H9 (cell line): ENCODE data around the gene CFAP90. TPM values are rescaled to one million over a fixed set of nuclear protein-coding genes. Genes with fewer than 3 reads are reported as not detected.

Source experiments
- DNase-seq: peaks from one replicate; pipeline ENCODE4 v3.0.0-alpha.2; 2017
- H2AFZ ChIP-seq: one replicate; pipeline ENCODE4 v1.6.1; 2013; ENCODE audit warnings: mild to moderate bottlenecking, low read length, control low read depth, moderate library complexity
- H2AK5ac ChIP-seq: 2 replicates; pipeline ENCODE4 v1.6.1; 2013; ENCODE audit warnings: low read length, control low read depth, mixed read lengths; ENCODE audit not compliant: insufficient read length
- H2BK120ac ChIP-seq: one replicate; pipeline ENCODE4 v1.6.1; 2013; ENCODE audit warnings: low read depth, mild to moderate bottlenecking, low read length, control low read depth, inconsistent platforms; ENCODE audit not compliant: poor library complexity, severe bottlenecking
- H2BK12ac ChIP-seq: 2 replicates; pipeline ENCODE4 v1.6.1; 2013; ENCODE audit warnings: low read length, control low read depth, mixed read lengths, low read depth; ENCODE audit not compliant: insufficient read length
- H2BK15ac ChIP-seq: 2 replicates; pipeline ENCODE4 v1.6.1; 2013; ENCODE audit warnings: low read depth, low read length, control low read depth
- H2BK20ac ChIP-seq: one replicate; pipeline ENCODE4 v1.6.1; 2013; ENCODE audit warnings: low read depth, mild to moderate bottlenecking, low read length, control low read depth, inconsistent platforms; ENCODE audit not compliant: poor library complexity, severe bottlenecking
- H2BK5ac ChIP-seq: 2 replicates; pipeline ENCODE4 v1.6.1; 2013; ENCODE audit warnings: low read length, control low read depth, mixed read lengths; ENCODE audit not compliant: insufficient read length
- H3K14ac ChIP-seq: 2 replicates; pipeline ENCODE4 v1.6.1; 2013; ENCODE audit warnings: low read length, control low read depth; ENCODE audit not compliant: insufficient read depth
- H3K18ac ChIP-seq: 2 replicates; pipeline ENCODE4 v1.6.1; 2013; ENCODE audit warnings: low read depth, mild to moderate bottlenecking, mixed read lengths, low read length, control low read depth; ENCODE audit not compliant: insufficient read length
- H3K23ac ChIP-seq: 2 replicates; pipeline ENCODE4 v1.6.1; 2013; ENCODE audit warnings: low read length, control low read depth, mixed read lengths, low read depth; ENCODE audit not compliant: insufficient read length
- H3K23me2 ChIP-seq: 2 replicates; pipeline ENCODE4 v1.6.1; 2013; ENCODE audit warnings: low read depth, mild to moderate bottlenecking, mixed read lengths, low read length, control low read depth; ENCODE audit not compliant: insufficient read length, poor library complexity, severe bottlenecking
- H3K27ac ChIP-seq: 2 replicates; pipeline ENCODE4 v1.5.1; 2013; ENCODE audit warnings: low read length, control low read depth, mixed read lengths, low read depth; ENCODE audit not compliant: insufficient read length
- H3K27me3 ChIP-seq: 2 replicates; pipeline ENCODE4 v1.6.1; 2013; ENCODE audit warnings: low read length, control low read depth, inconsistent platforms; ENCODE audit not compliant: insufficient read depth
- H3K4ac ChIP-seq: 2 replicates; pipeline ENCODE4 v1.6.1; 2013; ENCODE audit warnings: low read depth, mild to moderate bottlenecking, control low read depth, inconsistent platforms, low read length, moderate library complexity
- H3K4me1 ChIP-seq: 2 replicates; pipeline ENCODE4 v1.6.1; 2013; ENCODE audit warnings: low read length, control low read depth, inconsistent platforms; ENCODE audit not compliant: insufficient read depth
- H3K4me2 ChIP-seq: 2 replicates; pipeline ENCODE4 v1.6.1; 2013; ENCODE audit warnings: low read length, control low read depth, mixed read lengths; ENCODE audit not compliant: insufficient read length, insufficient read depth
- H3K56ac ChIP-seq: 2 replicates; pipeline ENCODE4 v1.6.1; 2013; ENCODE audit warnings: low read depth, mild to moderate bottlenecking, mixed read lengths, low read length, control low read depth; ENCODE audit not compliant: insufficient read length
- H3K79me1 ChIP-seq: 2 replicates; pipeline ENCODE4 v1.6.1; 2013; ENCODE audit warnings: low read depth, mild to moderate bottlenecking, moderate library complexity, low read length, control low read depth, inconsistent platforms; ENCODE audit not compliant: insufficient read depth, poor library complexity, severe bottlenecking
- H3K79me2 ChIP-seq: 2 replicates; pipeline ENCODE4 v1.6.1; 2013; ENCODE audit warnings: low read length, control low read depth, inconsistent platforms; ENCODE audit not compliant: insufficient read depth
- H3K9ac ChIP-seq: 2 replicates; pipeline ENCODE4 v1.6.1; 2013; ENCODE audit warnings: low read length, control low read depth, mixed read lengths; ENCODE audit not compliant: insufficient read length; ENCODE audit errors: extremely low read depth
- H3K9me3 ChIP-seq: one replicate; pipeline ENCODE4 v1.6.1; 2013; ENCODE audit warnings: low read depth, low read length, inconsistent platforms; ENCODE audit not compliant: control insufficient read depth
- H3T11ph ChIP-seq: one replicate; pipeline ENCODE4 v1.6.1; 2013; ENCODE audit warnings: mild to moderate bottlenecking, low read length, control low read depth, inconsistent platforms
- H4K20me1 ChIP-seq: one replicate; pipeline ENCODE4 v1.6.1; 2013; ENCODE audit not compliant: control insufficient read depth, insufficient read length, insufficient read depth
- H4K5ac ChIP-seq: 2 replicates; pipeline ENCODE4 v1.6.1; 2013; ENCODE audit warnings: low read depth, mild to moderate bottlenecking, mixed read lengths, low read length, control low read depth; ENCODE audit not compliant: insufficient read length
- H4K8ac ChIP-seq: replicated peaks from 2 replicates; pipeline ENCODE4 v1.6.1; 2013; ENCODE audit warnings: low read length, control low read depth, mixed read lengths, low read depth; ENCODE audit not compliant: insufficient read length
- H4K91ac ChIP-seq: 2 replicates; pipeline ENCODE4 v1.6.1; 2013; ENCODE audit warnings: low read depth, mild to moderate bottlenecking, moderate library complexity, mixed read lengths, low read length, control low read depth; ENCODE audit not compliant: insufficient read length
- H3K27ac Mint-ChIP-seq, 3 experiments: 2 replicates in 2 of 3; 3 replicates in 1 of 3; pipeline ENCODE4 v1.8.0; 2020 to 2021; ENCODE audit warnings: mixed read lengths in 3 of 3, mild to moderate bottlenecking in 1 of 3, moderate library complexity in 1 of 3
- H3K27me3 Mint-ChIP-seq: 2 replicates; pipeline ENCODE4 v1.8.0; 2021; ENCODE audit warnings: low read depth, mild to moderate bottlenecking, moderate library complexity, mixed read lengths
- H3K36me3 Mint-ChIP-seq, 3 experiments: 2 replicates in 2 of 3; 3 replicates in 1 of 3; pipeline ENCODE4 v1.8.0; 2020 to 2021; ENCODE audit warnings: low read depth in 3 of 3, mixed read lengths in 3 of 3; ENCODE audit not compliant: insufficient read depth in 1 of 3
- H3K4me1 Mint-ChIP-seq, 2 experiments: 2 replicates each; pipeline ENCODE4 v1.8.0; 2020; ENCODE audit warnings: mixed read lengths in 2 of 2
- H3K4me3 Mint-ChIP-seq, 2 experiments: 2 replicates in 1 of 2; 3 replicates in 1 of 2; pipeline ENCODE4 v1.8.0; 2020 to 2021; ENCODE audit warnings: mild to moderate bottlenecking in 2 of 2, mixed read lengths in 2 of 2, moderate library complexity in 1 of 2
- H3K9me3 Mint-ChIP-seq, 2 experiments: 2 replicates in 1 of 2; 3 replicates in 1 of 2; pipeline ENCODE4 v1.8.0; 2020; ENCODE audit warnings: mild to moderate bottlenecking in 2 of 2, mixed read lengths in 2 of 2, moderate library complexity in 1 of 2
- WGBS: extraction: QIAGEN DNeasy Blood & Tissue Kit; methylation state at CpG from one replicate; pipeline ENCODE4 v1.1.7; 2013; ENCODE audit warnings: missing lambda C conversion rate, low lambda C conversion rate, mixed read lengths; ENCODE audit not compliant: insufficient read length; ENCODE audit errors: extremely low coverage; 5-methylcytosine and 5-hydroxymethylcytosine counted together
- total RNA-seq: library from RNA; stranded (reverse); gene quantifications from 2 replicates; pipeline ENCODE4 v1.2.1, GENCODE V29; 2021
- TF ChIP-seq, protein P1 (sequence below): fragments of 200-600 bp; sonication (generic); conservative IDR thresholded peaks from 3 replicates; pipeline ENCODE4 v1.8.0; 2021; ENCODE audit warnings: antibody characterized with exemption, mild to moderate bottlenecking

Gene CFAP90
- total RNA-seq, 1 experiment from 2014 or later = 0.44 TPM

GRCh38 chr5:7867260-7867659 is 16.3 kb upstream of the CFAP90 start:
- Histone ChIP-seq H4K91ac (no peak overlapping the region), H3K79me1 (no peaks in the 10 kb centered on the region), H2BK120ac (no peak overlapping the region), H4K20me1 (no peaks in the 10 kb centered on the region), H2BK20ac (no peak overlapping the region), H3K79me2 (peaks cover 15% of the 10 kb centered on the region), H3K9ac (no peak overlapping the region), H3K4ac (no peak overlapping the region), H3K4me1 (no peaks in the 10 kb centered on the region), H2AK5ac (no peak overlapping the region), H3K23ac (no peak overlapping the region), H3K27ac (no peak overlapping the region), H2AFZ (no peak overlapping the region), H3K4me2 (no peak overlapping the region), H4K8ac (no peak overlapping the region), H2BK12ac (no peak overlapping the region), H2BK15ac (no peak overlapping the region), H3K56ac (no peak overlapping the region), H3K14ac (no peak overlapping the region), H2BK5ac (no peak overlapping the region), H3K27me3 (no peaks in the 10 kb centered on the region), H3T11ph (no peak overlapping the region), H3K18ac (no peak overlapping the region), H4K5ac (no peak overlapping the region), H3K23me2 (peaks cover 4% of the 10 kb centered on the region), H3K9me3 (no peaks in the 10 kb centered on the region)
- peak overlapping the region; percentile 37 to 90; a peak in 3 of 5 replicates for H3K4me3 Mint-ChIP-seq
- DNase-seq = no peak
- no peaks in the 10 kb centered on the region for H3K9me3 Mint-ChIP-seq
- peaks cover 0 to 45% (median 30%) of the 10 kb centered on the region in 3 experiments; a peak in 5 of 7 replicates for H3K36me3 Mint-ChIP-seq
- H3K27me3 Mint-ChIP-seq = no peaks in the 10 kb centered on the region
- WGBS = no CpG with 5 or more reads among the region's 3 CpGs
- H3K27ac Mint-ChIP-seq = no peak overlapping the region
- peaks cover 18 to 19% of the 10 kb centered on the region in 2 experiments for H3K4me1 Mint-ChIP-seq
- TF ChIP-seq, protein P1, sequence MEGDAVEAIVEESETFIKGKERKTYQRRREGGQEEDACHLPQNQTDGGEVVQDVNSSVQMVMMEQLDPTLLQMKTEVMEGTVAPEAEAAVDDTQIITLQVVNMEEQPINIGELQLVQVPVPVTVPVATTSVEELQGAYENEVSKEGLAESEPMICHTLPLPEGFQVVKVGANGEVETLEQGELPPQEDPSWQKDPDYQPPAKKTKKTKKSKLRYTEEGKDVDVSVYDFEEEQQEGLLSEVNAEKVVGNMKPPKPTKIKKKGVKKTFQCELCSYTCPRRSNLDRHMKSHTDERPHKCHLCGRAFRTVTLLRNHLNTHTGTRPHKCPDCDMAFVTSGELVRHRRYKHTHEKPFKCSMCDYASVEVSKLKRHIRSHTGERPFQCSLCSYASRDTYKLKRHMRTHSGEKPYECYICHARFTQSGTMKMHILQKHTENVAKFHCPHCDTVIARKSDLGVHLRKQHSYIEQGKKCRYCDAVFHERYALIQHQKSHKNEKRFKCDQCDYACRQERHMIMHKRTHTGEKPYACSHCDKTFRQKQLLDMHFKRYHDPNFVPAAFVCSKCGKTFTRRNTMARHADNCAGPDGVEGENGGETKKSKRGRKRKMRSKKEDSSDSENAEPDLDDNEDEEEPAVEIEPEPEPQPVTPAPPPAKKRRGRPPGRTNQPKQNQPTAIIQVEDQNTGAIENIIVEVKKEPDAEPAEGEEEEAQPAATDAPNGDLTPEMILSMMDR = no peak
